B cell (primary cell): ENCODE measurements around the gene UGT1A7. TPM values are rescaled to one million over a fixed set of nuclear protein-coding genes. Genes with fewer than 3 reads are reported as not detected.

Experiments
- ATAC-seq: fragments of 200-7000 bp; cut with Tn5 transposase; one replicate; pipeline ENCODE4 v1.10.0; 2021; ENCODE audit warnings: low read depth, mild to moderate bottlenecking, moderate number of reproducible peaks, moderate library complexity
- CTCF ChIA-PET: fragments of 350-600 bp; sonication (Branson Sonifier 250); formaldehyde crosslinking; loops from one replicate; lab custom pipeline; 2021; ENCODE audit warnings: antibody characterized with exemption, inconsistent platforms; lab: Charles Lee
- POLR2A ChIA-PET: fragments of 350-600 bp; sonication (Branson Sonifier 250); formaldehyde crosslinking; loops from one replicate; lab custom pipeline; 2021; ENCODE audit warnings: antibody characterized with exemption; lab: Charles Lee
- DNase-seq: peaks from one replicate; pipeline ENCODE4 v3.0.0; 2013
- H2AFZ ChIP-seq: 2 replicates; pipeline ENCODE4 v1.6.1; 2012; ENCODE audit warnings: mild to moderate bottlenecking, low read depth, low read length; ENCODE audit not compliant: insufficient read depth, poor library complexity, severe bottlenecking
- H3K27ac ChIP-seq, 2 donors: 1 replicate in 1 of 2; 2 replicates in 1 of 2; pipeline ENCODE4 v1.5.1; 2012 to 2013; ENCODE audit warnings: low read length in 2 of 2, mild to moderate bottlenecking in 2 of 2, moderate library complexity in 1 of 2
- H3K27me3 ChIP-seq, 4 experiments: fragments of 200-600 bp in 1 of 4; sonication (generic) in 1 of 4; replicated peaks in 1 of 4; 1 replicate in 2 of 4; 2 replicates in 2 of 4; pipeline versions ENCODE4 v1.6.1 to v1.7.0; 2013 to 2016; ENCODE audit warnings: low read length in 3 of 4, mild to moderate bottlenecking in 2 of 4, mixed read lengths in 1 of 4, moderate library complexity in 1 of 4; ENCODE audit not compliant: insufficient read depth in 4 of 4, control insufficient read depth in 3 of 4; ENCODE audit errors: control extremely low read depth in 1 of 4
- H3K36me3 ChIP-seq, 2 experiments: replicated peaks in 1 of 2; 1 replicate in 1 of 2; 2 replicates in 1 of 2; pipeline versions ENCODE4 v1.6.1 to v1.7.1; 2013; ENCODE audit warnings: low read length in 1 of 2; ENCODE audit not compliant: insufficient read depth in 2 of 2, control insufficient read depth in 1 of 2; ENCODE audit errors: control extremely low read depth in 1 of 2, extremely low read depth in 1 of 2
- H3K4me1 ChIP-seq, 2 donors: fragments of 200-600 bp in 1 of 2; sonication (generic) in 1 of 2; 1 replicate in 1 of 2; 2 replicates in 1 of 2; pipeline versions ENCODE4 v1.5.1 to v1.6.1; 2013 to 2017; ENCODE audit warnings: low read length in 2 of 2; ENCODE audit not compliant: control insufficient read depth in 2 of 2, insufficient read depth in 2 of 2
- H3K4me2 ChIP-seq: replicated peaks from 2 replicates; pipeline ENCODE3; 2012; ENCODE audit warnings: mild to moderate bottlenecking, low read depth, low read length; ENCODE audit not compliant: poor library complexity, severe bottlenecking
- H3K4me3 ChIP-seq, 5 experiments: fragments of 200-600 bp in 1 of 5; sonication (generic) in 1 of 5; 1 replicate in 3 of 5; 2 replicates in 2 of 5; pipeline versions ENCODE4 v1.5.1 to v1.7.0; 2011 to 2016; ENCODE audit warnings: low read length in 4 of 5, mild to moderate bottlenecking in 4 of 5, low read depth in 2 of 5, control low read depth in 1 of 5, moderate library complexity in 1 of 5; ENCODE audit not compliant: insufficient read depth in 1 of 5; ENCODE audit errors: control extremely low read depth in 1 of 5, extremely low read depth in 1 of 5
- H3K79me2 ChIP-seq: fragments of 200-600 bp; sonication (generic); one replicate; pipeline ENCODE4 v1.6.0; 2016; ENCODE audit warnings: low read length; ENCODE audit not compliant: control insufficient read depth, insufficient read depth
- H3K9ac ChIP-seq: fragments of 200-600 bp; sonication (generic); 2 replicates; pipeline ENCODE4 v1.6.1; 2017; ENCODE audit warnings: mild to moderate bottlenecking, low read length, moderate library complexity
- H3K9me3 ChIP-seq, 3 donors: one replicate each; pipeline versions ENCODE4 v1.6.1 to v1.7.1; 2013; ENCODE audit warnings: low read length in 2 of 3; ENCODE audit not compliant: control insufficient read depth in 2 of 3, insufficient read depth in 1 of 3; ENCODE audit errors: control extremely low read depth in 1 of 3
- H4K20me1 ChIP-seq: 2 replicates; pipeline ENCODE4 v1.6.0; 2012; ENCODE audit warnings: mild to moderate bottlenecking, low read length; ENCODE audit not compliant: insufficient read depth, control insufficient read depth, poor library complexity, severe bottlenecking
- H3K27ac Mint-ChIP-seq: one replicate; pipeline ENCODE4 v1.8.0; 2021; ENCODE audit warnings: mixed read lengths
- H3K27me3 Mint-ChIP-seq: one replicate; pipeline ENCODE4 v1.8.0; 2021; ENCODE audit warnings: mixed read lengths
- H3K4me1 Mint-ChIP-seq: one replicate; pipeline ENCODE4 v1.8.0; 2021; ENCODE audit warnings: mixed read lengths
- H3K4me3 Mint-ChIP-seq: one replicate; pipeline ENCODE4 v1.8.0; 2021; ENCODE audit warnings: mixed read lengths
- H3K9me3 Mint-ChIP-seq: one replicate; pipeline ENCODE4 v1.8.0; 2022; ENCODE audit warnings: mixed read lengths; ENCODE audit not compliant: insufficient read depth
- EZH2 ChIP-seq: IDR thresholded peaks from 2 replicates; pipeline ENCODE4 v1.6.1; 2012; ENCODE audit warnings: borderline replicate concordance, low read depth, mild to moderate bottlenecking, moderate library complexity, low read length; ENCODE audit not compliant: insufficient read depth, poor library complexity, severe bottlenecking
- WGBS: methylation state at CpG from one replicate; pipeline ENCODE4 v1.1.5; 2013; ENCODE audit warnings: missing lambda C conversion rate; ENCODE audit not compliant: insufficient coverage; 5-methylcytosine and 5-hydroxymethylcytosine counted together
- intact Hi-C: fragments of 100-400 bp; cut with micrococcal nuclease; formaldehyde crosslinking; loops from one replicate; pipeline ENCODE4 v1.10.0; 2022
- polyA plus RNA-seq: library from polyadenylated mRNA; depleted of rRNA; stranded (reverse); fragments of >200 nt; gene quantifications from 2 replicates; pipeline ENCODE4 v1.2.3, GENCODE V29; 2012
- total RNA-seq, 2 donors: library from RNA; stranded (reverse); fragments of 120-200 nt in 1 of 2; gene quantifications; 1 replicate in 1 of 2; 2 replicates in 1 of 2; pipeline versions ENCODE4 v1.2.3 to v1.2.4, GENCODE V29; 2013 to 2022
- TF ChIP-seq, protein P1 (sequence below): fragments of 200-600 bp; IDR thresholded peaks from one replicate; pipeline ENCODE4 v1.8.0; 2022; ENCODE audit warnings: antibody characterized with exemption, mild to moderate bottlenecking

UGT1A7 gene
- total and polyA plus RNA-seq, 2 donors (not counting 1 experiment from before 2014, with no cell fraction given), result not detected

DNA sequence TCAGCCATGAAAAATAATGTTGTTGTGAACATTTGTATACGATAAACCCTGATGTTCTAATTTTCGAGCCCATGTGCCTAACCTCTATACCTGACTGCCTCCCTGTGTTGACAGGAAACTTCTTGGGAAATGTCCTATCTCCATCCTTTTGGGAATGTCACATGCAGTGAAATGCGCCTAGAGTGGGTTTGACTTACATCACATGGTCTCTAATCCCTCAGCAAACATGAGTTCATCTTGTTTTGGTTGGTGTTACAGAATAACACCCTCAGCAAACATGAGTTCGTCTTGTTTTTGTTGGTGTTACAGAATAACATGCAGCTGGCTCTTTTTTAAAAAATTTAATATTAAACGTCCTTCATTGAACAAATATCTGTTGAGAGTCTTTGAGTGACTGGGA is 6.6 kb downstream of the UGT1A7 start:
- WGBS, result no CpG with 5 or more reads among the region's 5 CpGs
- no peak overlapping the region for H2AFZ ChIP-seq
- no peaks in the 10 kb centered on the region for H3K36me3 ChIP-seq
- ChIA-PET POLR2A (no interaction called here), CTCF (no interaction called here)
- H3K27me3 Mint-ChIP-seq, result peaks cover 9% of the 10 kb centered on the region
- H3K27ac Mint-ChIP-seq, result no peak overlapping the region
- H4K20me1 ChIP-seq, result no peaks in the 10 kb centered on the region
- peaks cover 0 to 4% (median 0%) of the 10 kb centered on the region in 4 experiments for H3K27me3 ChIP-seq
- no peaks in the 10 kb centered on the region for H3K9me3 ChIP-seq
- H3K4me1 ChIP-seq, result no peaks in the 10 kb centered on the region
- no peak for TF ChIP-seq EZH2
- TF ChIP-seq, protein P1, sequence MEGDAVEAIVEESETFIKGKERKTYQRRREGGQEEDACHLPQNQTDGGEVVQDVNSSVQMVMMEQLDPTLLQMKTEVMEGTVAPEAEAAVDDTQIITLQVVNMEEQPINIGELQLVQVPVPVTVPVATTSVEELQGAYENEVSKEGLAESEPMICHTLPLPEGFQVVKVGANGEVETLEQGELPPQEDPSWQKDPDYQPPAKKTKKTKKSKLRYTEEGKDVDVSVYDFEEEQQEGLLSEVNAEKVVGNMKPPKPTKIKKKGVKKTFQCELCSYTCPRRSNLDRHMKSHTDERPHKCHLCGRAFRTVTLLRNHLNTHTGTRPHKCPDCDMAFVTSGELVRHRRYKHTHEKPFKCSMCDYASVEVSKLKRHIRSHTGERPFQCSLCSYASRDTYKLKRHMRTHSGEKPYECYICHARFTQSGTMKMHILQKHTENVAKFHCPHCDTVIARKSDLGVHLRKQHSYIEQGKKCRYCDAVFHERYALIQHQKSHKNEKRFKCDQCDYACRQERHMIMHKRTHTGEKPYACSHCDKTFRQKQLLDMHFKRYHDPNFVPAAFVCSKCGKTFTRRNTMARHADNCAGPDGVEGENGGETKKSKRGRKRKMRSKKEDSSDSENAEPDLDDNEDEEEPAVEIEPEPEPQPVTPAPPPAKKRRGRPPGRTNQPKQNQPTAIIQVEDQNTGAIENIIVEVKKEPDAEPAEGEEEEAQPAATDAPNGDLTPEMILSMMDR, result no peak
- H3K9ac ChIP-seq, result no peak overlapping the region
- H3K4me3 Mint-ChIP-seq, result no peak overlapping the region
- H3K27ac ChIP-seq, result no peak overlapping the region
- H3K4me1 Mint-ChIP-seq, result peaks cover 1% of the 10 kb centered on the region
- H3K9me3 Mint-ChIP-seq, result no peaks in the 10 kb centered on the region
- ATAC-seq, result no peak
- intact Hi-C loops, result no loop called here
- no peak for DNase-seq
- no peaks in the 10 kb centered on the region for H3K79me2 ChIP-seq
- no peak overlapping the region for H3K4me2 ChIP-seq
- no peak overlapping the region for H3K4me3 ChIP-seq

DNA sequence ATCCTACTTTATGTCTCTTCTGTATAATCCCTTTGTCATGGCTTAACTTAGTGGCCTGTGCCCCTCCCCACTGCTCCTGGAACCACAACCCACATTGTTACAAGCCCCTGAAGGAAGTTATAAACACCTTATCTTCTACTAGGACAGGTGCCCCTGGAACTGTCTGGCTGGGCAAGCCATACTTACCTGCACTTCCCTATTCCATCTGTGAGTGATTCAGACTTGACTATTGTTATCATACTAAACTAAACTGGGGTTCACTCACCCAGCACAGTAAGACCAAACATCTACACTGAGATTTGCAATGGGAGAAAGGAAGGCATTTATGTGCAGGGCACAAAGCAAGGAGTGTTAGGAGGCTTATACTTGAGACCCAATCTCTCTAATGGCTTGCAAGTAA is 7.3 kb downstream of the UGT1A7 start:
- Mint-ChIP-seq H3K4me1 (no peaks in the 10 kb centered on the region), H3K9me3 (no peaks in the 10 kb centered on the region), H3K27me3 (peaks cover 15% of the 10 kb centered on the region), H3K4me3 (no peak overlapping the region), H3K27ac (no peak overlapping the region)
- Histone ChIP-seq H3K9ac (no peak overlapping the region), H3K27me3 (peaks cover 0 to 4% (median 0%) of the 10 kb centered on the region in 4 experiments), H4K20me1 (no peaks in the 10 kb centered on the region), H3K4me1 (no peaks in the 10 kb centered on the region), H3K4me2 (no peak overlapping the region), H3K4me3 (no peak overlapping the region), H2AFZ (no peak overlapping the region), H3K36me3 (no peaks in the 10 kb centered on the region), H3K79me2 (no peaks in the 10 kb centered on the region), H3K27ac (no peak overlapping the region), H3K9me3 (no peaks in the 10 kb centered on the region)
- DNase-seq, result no peak
- intact Hi-C loops, result no loop called here
- TF ChIP-seq, protein P1, result no peak
- TF ChIP-seq EZH2, result no peak
- ChIA-PET POLR2A (no interaction called here), CTCF (interaction anchor here (0.8 kb wide), 1 partner anchor 17 kb away, joined by 3 read pairs; no protein-coding TSS in a partner anchor)
- no peak for ATAC-seq
